ENCODE measurements around the gene FLAD1.

GRCh38 chr1:154940213-154940560 lies 43.0 kb upstream of the FLAD1 start:
- TF ChIP-seq CTCF (IDR thresholded peaks at IDR 0.05): no peak
- TF ChIP-seq POLR2A (IDR thresholded peaks at IDR 0.05): no peak

All from adrenal gland (tissue), 5 donors.